ENCODE results near the gene RIOX2. TPM values are rescaled to one million over a fixed set of nuclear protein-coding genes. Genes with fewer than 3 reads are reported as not detected.

The RIOX2 gene
- total RNA-seq, 1 donor from 2014 or later: 34.8 TPM

DNA sequence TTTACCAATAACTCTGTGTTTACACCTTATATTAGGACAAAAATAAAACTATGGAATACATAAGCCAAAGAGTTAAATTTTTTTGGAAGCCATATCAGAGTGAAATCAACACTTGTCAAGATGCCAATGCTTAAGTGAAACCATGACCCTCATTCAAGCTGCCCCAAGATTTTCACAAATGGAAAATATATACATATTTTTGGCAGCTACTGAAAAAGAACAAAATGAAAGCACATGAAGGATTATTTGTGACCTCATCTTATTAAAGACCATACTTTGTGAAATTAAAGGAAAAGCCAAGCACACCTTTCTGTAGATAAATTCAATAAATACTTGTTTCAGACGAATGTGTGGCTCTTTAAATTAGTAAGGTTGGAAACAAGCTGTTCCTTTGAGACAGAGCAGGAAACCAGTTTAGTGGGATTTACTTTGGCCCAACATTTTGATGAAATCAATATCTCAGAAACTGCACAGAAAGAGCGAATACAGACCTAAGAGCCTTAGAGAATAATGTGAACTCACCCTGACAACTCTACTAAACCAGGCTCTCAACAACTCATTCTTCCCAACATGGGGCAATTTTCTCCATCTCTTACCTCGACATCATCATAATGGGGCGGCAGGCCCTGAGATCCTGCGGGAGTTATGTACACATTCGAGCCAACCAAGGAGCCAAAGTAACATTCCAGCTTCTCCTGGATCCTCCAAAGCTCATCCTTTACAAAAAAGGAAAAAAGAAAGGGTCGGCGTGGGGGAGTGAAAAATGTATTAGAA lies 11.1 kb downstream of the RIOX2 start:
- DNase-seq (no peak), ATAC-seq (ENCODE audit: low read depth) (no peak)
- intact Hi-C loops (cut with micrococcal nuclease): no loop called here
- Mint-ChIP-seq H3K27ac (no peak overlapping the region), H3K4me1 (peaks cover 13% of the 10 kb centered on the region), H3K4me3 (no peak overlapping the region), H3K27me3 (no peaks in the 10 kb centered on the region), H3K36me3 (ENCODE audit: low read depth) (peaks cover 70% of the 10 kb centered on the region), H3K9me3 (no peaks in the 10 kb centered on the region)
- ChIA-PET CTCF (no interaction called here), POLR2A (no interaction called here)
- TF ChIP-seq, protein P1, sequence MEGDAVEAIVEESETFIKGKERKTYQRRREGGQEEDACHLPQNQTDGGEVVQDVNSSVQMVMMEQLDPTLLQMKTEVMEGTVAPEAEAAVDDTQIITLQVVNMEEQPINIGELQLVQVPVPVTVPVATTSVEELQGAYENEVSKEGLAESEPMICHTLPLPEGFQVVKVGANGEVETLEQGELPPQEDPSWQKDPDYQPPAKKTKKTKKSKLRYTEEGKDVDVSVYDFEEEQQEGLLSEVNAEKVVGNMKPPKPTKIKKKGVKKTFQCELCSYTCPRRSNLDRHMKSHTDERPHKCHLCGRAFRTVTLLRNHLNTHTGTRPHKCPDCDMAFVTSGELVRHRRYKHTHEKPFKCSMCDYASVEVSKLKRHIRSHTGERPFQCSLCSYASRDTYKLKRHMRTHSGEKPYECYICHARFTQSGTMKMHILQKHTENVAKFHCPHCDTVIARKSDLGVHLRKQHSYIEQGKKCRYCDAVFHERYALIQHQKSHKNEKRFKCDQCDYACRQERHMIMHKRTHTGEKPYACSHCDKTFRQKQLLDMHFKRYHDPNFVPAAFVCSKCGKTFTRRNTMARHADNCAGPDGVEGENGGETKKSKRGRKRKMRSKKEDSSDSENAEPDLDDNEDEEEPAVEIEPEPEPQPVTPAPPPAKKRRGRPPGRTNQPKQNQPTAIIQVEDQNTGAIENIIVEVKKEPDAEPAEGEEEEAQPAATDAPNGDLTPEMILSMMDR (IDR thresholded peaks at IDR 0.05): no peak

DNA sequence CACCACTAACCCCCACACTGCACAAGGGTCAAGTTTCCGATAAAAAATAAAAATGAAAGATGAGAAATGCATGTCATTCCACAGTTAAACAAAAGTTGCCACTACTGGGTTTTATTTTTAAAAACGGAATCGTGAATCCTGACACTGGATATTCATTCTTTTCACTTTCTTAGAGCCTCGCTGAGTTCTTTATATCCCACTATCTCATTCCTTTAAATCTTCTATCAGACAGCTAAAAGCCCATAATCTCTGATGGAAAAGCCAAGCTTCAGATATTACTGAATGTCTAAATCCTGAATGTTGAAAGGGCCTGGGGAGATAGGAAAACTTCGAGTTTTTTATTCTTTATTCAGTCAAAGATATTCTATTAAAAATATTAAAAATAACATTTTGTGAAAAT lies 11.7 kb downstream of the RIOX2 start:
- H3K36me3 Mint-ChIP-seq (ENCODE audit: low read depth): peaks cover 69% of the 10 kb centered on the region
- no peaks in the 10 kb centered on the region for H3K9me3 Mint-ChIP-seq
- TF ChIP-seq, protein P1 (IDR thresholded peaks at IDR 0.05): no peak
- H3K4me1 Mint-ChIP-seq: peaks cover 9% of the 10 kb centered on the region
- intact Hi-C loops (cut with micrococcal nuclease): no loop called here
- POLR2A ChIA-PET: no interaction called here
- CTCF ChIA-PET: no interaction called here
- ATAC-seq (ENCODE audit: low read depth) (no peak), DNase-seq (no peak)
- H3K27me3 Mint-ChIP-seq: no peaks in the 10 kb centered on the region
- no peak overlapping the region for H3K4me3 Mint-ChIP-seq
- H3K27ac Mint-ChIP-seq: no peak overlapping the region

DNA sequence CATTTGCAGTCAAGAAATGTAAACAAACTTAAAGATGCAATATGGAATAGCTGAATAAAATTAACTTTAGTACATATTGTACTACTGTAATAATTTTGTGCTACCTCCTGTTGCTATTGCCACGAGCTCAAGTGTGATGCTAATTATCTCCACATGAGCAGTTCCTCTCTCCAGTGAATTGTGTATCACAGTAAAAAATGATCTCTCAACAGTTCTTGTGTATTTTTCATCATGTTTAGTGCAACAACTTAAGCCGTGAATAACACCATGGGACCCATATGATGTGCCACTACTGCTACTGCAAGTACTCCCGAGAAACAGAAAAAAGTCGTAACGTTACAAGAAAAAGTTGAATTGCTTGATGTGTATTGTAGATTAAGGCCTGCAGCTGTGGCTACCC lies 12.4 kb downstream of the RIOX2 start:
- no peaks in the 10 kb centered on the region for H3K27me3 Mint-ChIP-seq
- H3K27ac Mint-ChIP-seq: no peak overlapping the region
- H3K9me3 Mint-ChIP-seq: no peaks in the 10 kb centered on the region
- H3K4me3 Mint-ChIP-seq: no peak overlapping the region
- peaks cover 12% of the 10 kb centered on the region for H3K4me1 Mint-ChIP-seq
- POLR2A ChIA-PET: no interaction called here
- DNase-seq (no peak), ATAC-seq (ENCODE audit: low read depth) (no peak)
- intact Hi-C loops (cut with micrococcal nuclease): no loop called here
- CTCF ChIA-PET: no interaction called here
- peaks cover 71% of the 10 kb centered on the region for H3K36me3 Mint-ChIP-seq (ENCODE audit: low read depth)
- TF ChIP-seq, protein P1 (IDR thresholded peaks at IDR 0.05): no peak

DNA sequence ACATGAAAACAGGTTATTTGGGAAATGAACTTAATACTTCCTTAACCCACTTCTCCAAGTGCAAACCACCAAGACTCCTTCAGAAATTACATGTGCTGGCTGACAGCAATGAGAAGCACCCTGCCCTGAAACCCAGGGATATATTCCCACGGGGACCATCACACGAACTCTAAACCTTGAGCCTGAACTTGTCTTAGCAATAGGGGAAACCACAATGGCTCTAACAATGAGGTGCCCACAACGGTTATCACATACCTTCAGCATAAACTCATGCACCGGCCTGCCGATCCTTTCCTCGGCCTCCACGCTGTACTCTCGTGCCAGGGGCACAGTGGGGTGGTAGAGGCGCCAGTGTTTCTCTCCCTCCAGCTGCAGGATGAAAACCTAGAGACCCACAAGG lies 13.4 kb downstream of the RIOX2 start:
- no peak for DNase-seq
- ChIA-PET CTCF (no interaction called here), POLR2A (no interaction called here)
- intact Hi-C loops (cut with micrococcal nuclease): no loop called here
- no peak for ATAC-seq (ENCODE audit: low read depth)
- H3K4me1 Mint-ChIP-seq: peaks cover 8% of the 10 kb centered on the region
- no peak overlapping the region for H3K4me3 Mint-ChIP-seq
- TF ChIP-seq, protein P1 (IDR thresholded peaks at IDR 0.05): no peak
- no peaks in the 10 kb centered on the region for H3K9me3 Mint-ChIP-seq
- H3K27ac Mint-ChIP-seq: no peak overlapping the region
- H3K27me3 Mint-ChIP-seq: no peaks in the 10 kb centered on the region
- peaks cover 69% of the 10 kb centered on the region for H3K36me3 Mint-ChIP-seq (ENCODE audit: low read depth)

DNA sequence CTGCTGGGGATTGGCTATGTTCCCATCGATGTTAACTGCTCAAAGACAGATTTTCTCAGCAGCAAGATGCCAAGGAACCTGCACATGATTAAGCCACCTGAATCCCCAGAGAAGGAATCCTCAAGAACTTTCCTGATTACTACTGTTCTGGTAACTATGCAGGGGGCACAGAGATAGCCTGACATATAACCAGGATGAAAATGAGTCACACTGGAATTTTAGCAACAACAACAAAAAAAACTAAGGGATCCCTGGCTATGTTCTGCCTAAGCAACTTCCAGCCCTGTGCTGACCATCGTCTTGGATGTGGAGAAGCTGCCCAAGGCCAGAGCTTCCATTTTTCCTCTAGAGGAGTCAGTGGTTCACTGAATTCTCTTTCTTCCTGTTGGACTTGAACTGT lies 13.8 kb downstream of the RIOX2 start:
- H3K4me3 Mint-ChIP-seq: no peak overlapping the region
- ChIA-PET CTCF (no interaction called here), POLR2A (no interaction called here)
- intact Hi-C loops (cut with micrococcal nuclease): no loop called here
- no peak for ATAC-seq (ENCODE audit: low read depth)
- H3K27me3 Mint-ChIP-seq: no peaks in the 10 kb centered on the region
- peaks cover 8% of the 10 kb centered on the region for H3K4me1 Mint-ChIP-seq
- no peaks in the 10 kb centered on the region for H3K9me3 Mint-ChIP-seq
- DNase-seq: no peak
- no peak overlapping the region for H3K27ac Mint-ChIP-seq
- TF ChIP-seq, protein P1 (IDR thresholded peaks at IDR 0.05): no peak
- peaks cover 69% of the 10 kb centered on the region for H3K36me3 Mint-ChIP-seq (ENCODE audit: low read depth)

Measured in activated B cell treated with CpG ODN at 0.5 μM for 24 hours (primary cell).